GM06990 (cell line): ENCODE results near the gene ZFHX3.

Experiments
- DNase-seq: peaks from one replicate; pipeline ENCODE4 v3.0.0-alpha.2; 2011; ENCODE audit not compliant: insufficient read length; ENCODE audit errors: extremely low read depth
- H3K27me3 ChIP-seq: replicated peaks from 2 replicates; pipeline ENCODE4 v1.6.0; 2011; ENCODE audit warnings: low read length; ENCODE audit not compliant: control insufficient read depth, insufficient read depth
- H3K36me3 ChIP-seq: 2 replicates; pipeline ENCODE4 v1.5.1; 2011; ENCODE audit warnings: low read length; ENCODE audit not compliant: control insufficient read depth, insufficient read depth
- H3K4me3 ChIP-seq: replicated peaks from 2 replicates; pipeline ENCODE4 v1.5.1; 2011; ENCODE audit warnings: low read depth, mild to moderate bottlenecking, control low read depth, low read length
- TF ChIP-seq, protein P1 (sequence below): IDR thresholded peaks from 2 replicates; pipeline ENCODE4 v1.5.1; 2011; ENCODE audit warnings: low read length, control low read depth, mild to moderate bottlenecking, inconsistent platforms; ENCODE audit not compliant: insufficient read depth, poor library complexity, severe bottlenecking

The ZFHX3 gene

DNA sequence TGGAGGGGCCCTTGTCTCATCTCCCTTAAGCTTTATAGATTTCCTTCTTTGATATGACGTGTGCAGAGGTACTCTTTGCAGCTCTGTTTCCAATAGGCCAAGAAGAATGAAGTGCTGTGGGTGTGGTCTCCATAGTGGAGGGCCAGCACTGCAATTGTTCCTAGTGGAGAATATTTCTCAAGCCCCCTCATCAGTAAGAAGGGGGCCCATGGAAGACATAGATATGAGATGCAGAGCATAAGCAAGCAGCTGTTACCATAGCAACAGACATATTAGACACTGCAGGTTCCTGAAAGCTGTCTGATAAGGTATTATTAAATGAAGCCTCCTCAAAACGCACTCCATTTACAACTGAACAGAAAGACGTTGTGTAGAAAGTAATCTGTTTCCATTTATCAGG lies 240.7 kb downstream of the ZFHX3 start:
- DNase-seq, result no peak
- TF ChIP-seq, protein P1, sequence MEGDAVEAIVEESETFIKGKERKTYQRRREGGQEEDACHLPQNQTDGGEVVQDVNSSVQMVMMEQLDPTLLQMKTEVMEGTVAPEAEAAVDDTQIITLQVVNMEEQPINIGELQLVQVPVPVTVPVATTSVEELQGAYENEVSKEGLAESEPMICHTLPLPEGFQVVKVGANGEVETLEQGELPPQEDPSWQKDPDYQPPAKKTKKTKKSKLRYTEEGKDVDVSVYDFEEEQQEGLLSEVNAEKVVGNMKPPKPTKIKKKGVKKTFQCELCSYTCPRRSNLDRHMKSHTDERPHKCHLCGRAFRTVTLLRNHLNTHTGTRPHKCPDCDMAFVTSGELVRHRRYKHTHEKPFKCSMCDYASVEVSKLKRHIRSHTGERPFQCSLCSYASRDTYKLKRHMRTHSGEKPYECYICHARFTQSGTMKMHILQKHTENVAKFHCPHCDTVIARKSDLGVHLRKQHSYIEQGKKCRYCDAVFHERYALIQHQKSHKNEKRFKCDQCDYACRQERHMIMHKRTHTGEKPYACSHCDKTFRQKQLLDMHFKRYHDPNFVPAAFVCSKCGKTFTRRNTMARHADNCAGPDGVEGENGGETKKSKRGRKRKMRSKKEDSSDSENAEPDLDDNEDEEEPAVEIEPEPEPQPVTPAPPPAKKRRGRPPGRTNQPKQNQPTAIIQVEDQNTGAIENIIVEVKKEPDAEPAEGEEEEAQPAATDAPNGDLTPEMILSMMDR, result no peak

DNA sequence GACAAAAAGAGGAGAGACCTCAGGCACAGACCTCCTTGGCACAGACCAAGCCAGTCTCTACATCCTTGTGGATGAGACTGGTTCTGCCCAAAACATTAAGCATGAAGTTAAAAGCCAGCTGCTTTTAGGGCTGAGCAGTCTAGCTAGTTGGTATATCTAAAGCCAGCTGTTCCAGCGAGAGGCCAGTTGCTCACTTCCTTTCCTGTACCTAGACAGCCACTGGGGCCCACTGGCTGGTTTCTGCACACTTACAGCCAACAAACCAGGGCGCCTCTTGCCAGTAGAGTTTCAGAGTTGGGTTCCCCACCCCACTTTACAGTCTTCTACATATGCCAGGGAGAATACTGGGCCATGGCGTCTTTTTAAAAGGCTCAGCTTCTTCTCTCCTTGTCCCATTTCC lies 242.4 kb downstream of the ZFHX3 start:
- no peak for DNase-seq
- Histone ChIP-seq H3K36me3 (no peaks in the 10 kb centered on the region), H3K27me3 (no peaks in the 10 kb centered on the region), H3K4me3 (no peak overlapping the region)
- TF ChIP-seq, protein P1, result no peak

More for the DNA sequence above, 240.7 kb downstream of the ZFHX3 start:
- no peaks in the 10 kb centered on the region for H3K36me3 ChIP-seq
- H3K27me3 ChIP-seq, result no peaks in the 10 kb centered on the region
- H3K4me3 ChIP-seq, result no peak overlapping the region

DNA sequence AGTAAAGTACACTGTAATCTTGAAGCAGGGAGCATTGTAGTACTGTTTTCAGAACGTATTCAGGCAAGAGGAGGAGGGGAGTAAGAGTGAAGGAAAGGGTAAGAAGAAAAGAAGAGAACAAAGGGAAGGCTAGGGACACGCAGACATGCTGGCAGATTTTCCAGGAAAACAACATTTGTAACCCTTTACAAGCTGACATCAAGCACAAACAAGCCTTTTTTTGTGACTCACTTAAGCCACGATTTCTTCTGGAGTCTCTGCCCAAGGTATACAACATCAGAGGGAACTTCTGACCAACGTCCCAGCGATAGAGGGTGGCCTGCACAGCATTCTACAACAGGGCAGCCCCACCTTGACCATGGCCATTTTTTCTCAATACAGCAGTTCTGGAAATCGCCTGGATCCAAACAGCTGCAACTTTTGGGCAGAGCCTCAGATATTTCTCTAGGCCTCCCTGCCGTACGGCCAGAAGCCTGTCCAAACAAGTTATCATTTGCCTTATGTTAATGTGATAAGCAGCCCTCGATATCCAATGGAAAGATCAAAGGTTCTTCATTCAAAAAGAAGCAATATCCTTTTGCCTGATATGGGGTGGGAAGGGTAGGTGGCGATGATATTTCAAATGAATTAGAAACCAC lies 247.3 kb downstream of the ZFHX3 start:
- TF ChIP-seq, protein P1, result no peak
- Histone ChIP-seq H3K27me3 (no peaks in the 10 kb centered on the region), H3K36me3 (peaks cover 4% of the 10 kb centered on the region; the same call in 1 of the 2 replicates), H3K4me3 (no peak overlapping the region)
- no peak for DNase-seq

DNA sequence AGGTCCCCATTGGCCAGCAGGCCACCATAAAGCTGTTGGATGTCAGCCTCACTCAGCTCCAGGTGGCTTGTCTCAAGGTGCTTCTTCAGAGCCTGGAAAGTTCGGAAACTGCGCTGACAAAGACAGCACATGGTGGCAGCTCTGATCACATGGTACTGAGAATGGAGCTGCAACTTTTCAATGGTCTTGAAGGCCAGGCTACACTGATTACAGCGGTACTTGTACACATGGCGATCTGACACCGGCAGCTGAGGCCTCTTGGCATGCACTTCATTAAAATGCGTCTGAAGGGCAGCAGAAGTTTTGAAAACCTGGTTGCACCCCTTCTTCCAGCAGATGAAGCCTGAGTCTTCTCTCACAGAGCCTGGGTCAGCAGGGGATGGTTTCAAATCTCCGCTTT lies 249.7 kb downstream of the ZFHX3 start:
- H3K36me3 ChIP-seq, result peaks cover 4% of the 10 kb centered on the region; the same call in 1 of the 2 replicates

DNA sequence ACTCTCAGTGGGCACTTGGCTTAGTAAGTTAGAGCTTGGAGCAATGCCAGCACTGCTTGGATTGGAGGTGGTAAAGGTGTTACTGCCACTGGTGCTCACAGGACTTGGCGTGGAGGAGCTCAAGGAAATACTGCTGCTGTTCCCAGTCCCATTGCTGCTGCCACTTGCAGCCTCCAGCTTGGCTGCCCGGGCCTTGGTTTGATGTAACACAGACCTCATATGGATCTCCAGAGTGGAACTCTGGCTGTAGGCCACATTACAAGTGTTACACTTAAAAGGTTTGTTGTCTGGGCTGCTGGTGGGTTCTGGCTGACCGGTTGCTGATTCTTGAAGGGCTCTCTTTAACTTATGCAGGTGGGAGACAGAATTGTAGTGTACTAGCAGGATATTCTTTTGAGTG lies 250.3 kb downstream of the ZFHX3 start:
- H3K4me3 ChIP-seq, result no peak overlapping the region
- DNase-seq, result no peak
- no peaks in the 10 kb centered on the region for H3K27me3 ChIP-seq
- H3K36me3 ChIP-seq, result peaks cover 4% of the 10 kb centered on the region; the same call in 1 of the 2 replicates
- TF ChIP-seq, protein P1, result no peak

More for the DNA sequence above, 249.7 kb downstream of the ZFHX3 start:
- Histone ChIP-seq H3K4me3 (no peak overlapping the region), H3K27me3 (no peaks in the 10 kb centered on the region)
- TF ChIP-seq, protein P1, result no peak
- DNase-seq, result no peak
